D721Med (cell line): ENCODE results near the gene CXXC5.

ENCODE experiments used
- DNase-seq: peaks from one replicate; pipeline ENCODE4 v3.0.0; 2011; ENCODE audit warnings: low spot score; ENCODE audit not compliant: insufficient read length
- FAIRE-seq: peaks from 2 replicates; lab custom pipeline; 2011; peaks lifted over from hg19 to GRCh38; lab: Jason Lieb, UNC
- CTCF ChIP-seq: IDR thresholded peaks from 2 replicates; pipeline ENCODE4 v1.5.1; 2012; ENCODE audit warnings: mild to moderate bottlenecking, control low read depth; ENCODE audit not compliant: insufficient read depth; ENCODE audit errors: missing control alignments

CXXC5 gene

GRCh38 chr5:139659695-139660101 is 11.5 kb downstream of the CXXC5 start:
- DNase-seq (no peak), FAIRE-seq (no peak)
- TF ChIP-seq CTCF, result no peak

GRCh38 chr5:139660105-139660922 is 12.2 kb downstream of the CXXC5 start:
- FAIRE-seq (no peak), DNase-seq (no peak)
- no peak for TF ChIP-seq CTCF

- TF ChIP-seq CTCF, result no peak
- FAIRE-seq (no peak), DNase-seq (no peak)
Observed at GRCh38 chr5:139660923-139661814, 13.0 kb downstream of the CXXC5 start.

- FAIRE-seq (no peak), DNase-seq (no peak)
- no peak for TF ChIP-seq CTCF
Observed at GRCh38 chr5:139662617-139663016, 14.5 kb downstream of the CXXC5 start.

- TF ChIP-seq CTCF, result no peak
- FAIRE-seq, result no peak
- no peak for DNase-seq
Observed at GRCh38 chr5:139663207-139664085, 15.3 kb downstream of the CXXC5 start.

GRCh38 chr5:139664086-139664693 is 16.0 kb downstream of the CXXC5 start:
- no peak for TF ChIP-seq CTCF
- DNase-seq, result no peak
- FAIRE-seq, result no peak
